Activated B cell treated with CpG ODN at 0.5 μM for 24 hours (primary cell): ENCODE data around the gene CIAO2A. TPM values are rescaled to one million over a fixed set of nuclear protein-coding genes. Genes with fewer than 3 reads are reported as not detected.
"Not testable (repeated sequence)": the region's sequence is repeated elsewhere in the genome, so short reads cannot be mapped to it uniquely, and the experiment has no call there.

Experiments
- ATAC-seq: fragments of 200-7000 bp; cut with Tn5 transposase; one replicate; pipeline ENCODE4 v1.10.0; 2021; ENCODE audit warnings: low read depth, mild to moderate bottlenecking, moderate library complexity
- CTCF ChIA-PET: fragments of 350-600 bp; sonication (Branson Sonifier 250); formaldehyde crosslinking; loops from one replicate; lab custom pipeline; 2021; ENCODE audit warnings: antibody characterized with exemption; lab: Charles Lee
- POLR2A ChIA-PET: fragments of 350-600 bp; sonication (Branson Sonifier 250); formaldehyde crosslinking; loops from one replicate; lab custom pipeline; 2021; ENCODE audit warnings: antibody characterized with exemption; lab: Charles Lee
- DNase-seq: peaks from one replicate; pipeline ENCODE4 v3.0.0; 2022
- H3K27ac Mint-ChIP-seq: one replicate; pipeline ENCODE4 v1.8.0; 2020; ENCODE audit warnings: mixed read lengths
- H3K27me3 Mint-ChIP-seq: one replicate; pipeline ENCODE4 v1.8.0; 2021; ENCODE audit warnings: mixed read lengths
- H3K36me3 Mint-ChIP-seq: one replicate; pipeline ENCODE4 v1.8.0; 2021; ENCODE audit warnings: low read depth, mixed read lengths
- H3K4me1 Mint-ChIP-seq: one replicate; pipeline ENCODE4 v1.8.0; 2021; ENCODE audit warnings: mixed read lengths
- H3K4me3 Mint-ChIP-seq: one replicate; pipeline ENCODE4 v1.8.0; 2020; ENCODE audit warnings: mild to moderate bottlenecking, mixed read lengths
- H3K9me3 Mint-ChIP-seq: one replicate; pipeline ENCODE4 v1.8.0; 2020; ENCODE audit warnings: mixed read lengths
- CTCF ChIP-seq: fragments of 200-600 bp; IDR thresholded peaks from one replicate; pipeline ENCODE4 v1.8.0; 2022; ENCODE audit warnings: antibody characterized with exemption, mild to moderate bottlenecking
- intact Hi-C: fragments of 100-400 bp; cut with micrococcal nuclease; formaldehyde crosslinking; loops from one replicate; pipeline ENCODE4 v1.15.1; 2024
- total RNA-seq: library from RNA; stranded (reverse); gene quantifications from 2 replicates; pipeline ENCODE4 v1.2.3, GENCODE V29; 2022

CIAO2A gene
- total RNA-seq, 1 donor from 2014 or later = 58.4 TPM

- intact Hi-C loops = no loop called here
- H3K27ac Mint-ChIP-seq = peak overlapping the region; percentile 83
- no peak overlapping the region for H3K4me3 Mint-ChIP-seq
- no peak for DNase-seq
- POLR2A ChIA-PET = no interaction called here
- peaks cover 59% of the 10 kb centered on the region for H3K4me1 Mint-ChIP-seq
- H3K36me3 Mint-ChIP-seq = peaks cover 54% of the 10 kb centered on the region
- CTCF ChIA-PET = no interaction called here
- no peak for ATAC-seq
- H3K9me3 Mint-ChIP-seq = no peaks in the 10 kb centered on the region
- H3K27me3 Mint-ChIP-seq = no peaks in the 10 kb centered on the region
- no peak for TF ChIP-seq CTCF
Observed at GRCh38 chr15:64112904-64113303, 19.3 kb upstream of the CIAO2A start.

- Mint-ChIP-seq H3K4me3 (peak overlapping the region; percentile 40), H3K9me3 (no peaks in the 10 kb centered on the region), H3K27me3 (no peaks in the 10 kb centered on the region), H3K36me3 (peaks cover 47% of the 10 kb centered on the region), H3K4me1 (peaks cover 64% of the 10 kb centered on the region), H3K27ac (peak overlapping the region; percentile 83)
- CTCF ChIA-PET = interaction anchor here (1.4 to 1.5 kb wide), 3 partner anchors 19 to 42 kb away, joined by 3 to 7 read pairs (median 6); partner anchors contain the start of gene CIAO2A
- TF ChIP-seq CTCF = no peak
- ATAC-seq (no peak), DNase-seq (no peak)
- POLR2A ChIA-PET = interaction anchor here (1.3 to 1.8 kb wide), 3 partner anchors 10 to 23 kb away, joined by 3 to 7 read pairs (median 6); no protein-coding TSS in a partner anchor
- intact Hi-C loops = no loop called here
Observed at GRCh38 chr15:64112073-64112772, 18.6 kb upstream of the CIAO2A start.

- POLR2A ChIA-PET = interaction anchor here (1.0 to 1.9 kb wide), 5 partner anchors 11 to 41 kb away, joined by 3 to 9 read pairs (median 6); partner anchors contain the start of gene SNX1
- no peak for TF ChIP-seq CTCF
- Mint-ChIP-seq H3K36me3 (peaks cover 44% of the 10 kb centered on the region), H3K27me3 (no peaks in the 10 kb centered on the region), H3K9me3 (no peaks in the 10 kb centered on the region), H3K27ac (peak overlapping the region; percentile 83), H3K4me3 (peak overlapping the region; percentile 40), H3K4me1 (peaks cover 69% of the 10 kb centered on the region)
- CTCF ChIA-PET = interaction anchor here (1.4 to 1.5 kb wide), 3 partner anchors 18 to 42 kb away, joined by 3 to 7 read pairs (median 6); partner anchors contain the start of gene CIAO2A
- intact Hi-C loops = loop anchor here (1.0 kb wide), 1 partner anchor 16 kb away; the partner anchor contains the start of gene SNX1
- DNase-seq (no peak), ATAC-seq (no peak)
Observed at GRCh38 chr15:64111679-64112050, 18.0 kb upstream of the CIAO2A start.

- DNase-seq = no peak
- Mint-ChIP-seq H3K36me3 (peaks cover 39% of the 10 kb centered on the region), H3K4me1 (peaks cover 72% of the 10 kb centered on the region), H3K27ac (peak overlapping the region; percentile 83), H3K27me3 (no peaks in the 10 kb centered on the region), H3K9me3 (no peaks in the 10 kb centered on the region), H3K4me3 (peak overlapping the region; percentile 68)
- intact Hi-C loops = loop anchor here (1.0 kb wide), 1 partner anchor 16 kb away; the partner anchor contains the start of gene SNX1
- ChIA-PET CTCF (interaction anchor here (1.4 to 2.2 kb wide), 4 partner anchors 17 to 42 kb away, joined by 3 to 7 read pairs (median 5); partner anchors contain the start of gene CIAO2A), POLR2A (interaction anchor here (0.6 to 1.9 kb wide), 6 partner anchors 11 to 133 kb away, joined by 3 to 9 read pairs (median 5); partner anchors contain the start of gene SNX1)
- no peak for TF ChIP-seq CTCF
- ATAC-seq = peak; percentile 85
Observed at GRCh38 chr15:64110950-64111678, 17.5 kb upstream of the CIAO2A start.

GRCh38 chr15:64110108-64110701, 16.6 kb upstream of the CIAO2A start:
- ChIA-PET POLR2A (interaction anchor here (0.6 to 1.9 kb wide), 4 partner anchors 13 to 44 kb away, joined by 3 to 9 read pairs (median 4); partner anchors contain the start of gene SNX1), CTCF (interaction anchor here (2.2 kb wide), 1 partner anchor 43 kb away, joined by 4 read pairs; no protein-coding TSS in a partner anchor)
- ATAC-seq, intact Hi-C loops, H3K27me3 Mint-ChIP-seq, DNase-seq, H3K9me3 Mint-ChIP-seq, H3K4me3 Mint-ChIP-seq: not testable (repeated sequence)
- peak overlapping the region; percentile 83 for H3K27ac Mint-ChIP-seq
- peaks cover 71% of the 10 kb centered on the region for H3K4me1 Mint-ChIP-seq
- H3K36me3 Mint-ChIP-seq = peaks cover 33% of the 10 kb centered on the region
